Activated CD8-positive, alpha-beta memory T cell treated with anti-CD3 and anti-CD28 coated beads for 24 hours (primary cell): Measurements from ENCODE around the gene PDLIM5.
"Not testable (repeated sequence)": the region's sequence is repeated elsewhere in the genome, so short reads cannot be mapped to it uniquely, and the experiment has no call there.

ENCODE experiments used
- DNase-seq: peaks from one replicate; pipeline ENCODE4 v3.0.0-alpha.2; 2020

Gene PDLIM5

DNA sequence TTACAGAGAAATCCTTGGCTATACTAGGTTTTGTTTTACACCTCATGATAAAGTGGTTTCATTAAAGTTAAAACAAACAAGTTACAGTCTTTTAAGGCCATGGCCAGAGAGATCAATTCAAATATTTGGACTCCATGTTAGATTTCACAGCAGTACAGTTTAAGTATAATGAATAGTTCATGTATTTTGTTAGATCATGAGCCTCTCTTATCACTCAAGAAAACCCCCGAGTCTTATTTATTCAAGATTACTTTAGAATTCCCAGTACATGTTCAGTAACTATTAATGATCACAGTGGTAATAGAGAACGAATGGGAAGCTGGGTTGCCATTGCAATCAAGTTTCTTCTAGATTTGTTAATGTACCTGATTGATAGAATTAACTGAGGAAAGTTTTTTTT, 15.2 kb downstream of the PDLIM5 start:
- no peak for DNase-seq

DNA sequence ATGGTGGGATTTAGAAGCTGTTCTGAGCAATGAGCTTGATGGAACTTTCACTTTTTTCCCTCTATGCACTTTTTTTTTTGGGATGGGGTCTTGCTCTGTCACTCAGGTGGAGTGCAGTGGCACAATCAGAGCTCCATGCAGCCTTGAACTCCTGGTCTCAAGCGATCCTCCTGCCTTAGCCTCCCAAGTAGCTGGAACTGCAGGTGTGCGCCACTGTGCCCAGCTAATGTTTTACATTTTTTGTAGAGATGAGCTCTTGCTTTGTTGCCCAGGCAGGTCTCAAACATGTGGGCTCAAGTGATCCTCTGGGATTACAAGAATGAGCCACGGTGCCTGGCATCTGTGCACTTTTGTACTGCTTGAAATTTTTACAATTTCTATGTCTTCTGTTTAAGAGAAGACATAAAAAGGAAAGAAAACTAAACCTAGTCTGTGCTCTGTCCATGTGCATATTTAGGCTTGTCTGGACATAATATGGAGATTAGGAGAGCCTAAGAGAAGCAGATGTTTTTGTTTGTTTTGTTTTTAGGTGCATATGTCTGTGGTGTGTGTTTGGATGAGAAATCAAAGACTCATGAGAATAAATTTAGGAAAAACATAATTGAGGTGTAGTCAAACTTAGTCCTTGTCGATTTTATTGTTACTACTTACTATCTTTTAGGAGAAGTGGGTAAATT, 16.5 kb downstream of the PDLIM5 start:
- DNase-seq = no peak

DNA sequence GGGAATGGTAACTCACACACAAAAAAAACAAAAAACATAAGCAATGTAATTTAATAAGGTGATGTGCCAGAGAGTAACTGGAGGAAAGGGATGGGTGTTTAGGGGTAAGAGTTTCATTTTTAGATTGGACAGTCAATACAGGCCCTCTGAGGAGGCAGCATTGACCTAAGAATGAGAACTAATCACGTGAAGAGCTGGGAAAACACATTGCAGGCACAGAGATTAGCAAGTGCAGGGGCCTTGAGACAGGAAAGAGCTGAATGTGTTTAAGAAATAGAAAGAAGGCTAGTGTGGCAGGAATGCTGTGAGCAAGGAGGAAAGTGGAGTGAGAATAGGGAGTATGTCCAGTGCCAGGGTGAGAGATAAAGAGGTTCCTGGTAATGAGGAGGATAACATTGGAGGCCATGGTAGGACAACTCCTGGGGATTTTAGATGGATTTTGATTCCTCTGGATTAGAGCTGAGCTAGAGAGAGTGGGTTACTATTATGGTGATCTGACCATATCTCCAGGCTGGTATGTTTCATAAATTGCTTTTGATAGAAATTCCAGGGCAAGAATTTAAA, 17.6 kb downstream of the PDLIM5 start:
- no peak for DNase-seq

DNA sequence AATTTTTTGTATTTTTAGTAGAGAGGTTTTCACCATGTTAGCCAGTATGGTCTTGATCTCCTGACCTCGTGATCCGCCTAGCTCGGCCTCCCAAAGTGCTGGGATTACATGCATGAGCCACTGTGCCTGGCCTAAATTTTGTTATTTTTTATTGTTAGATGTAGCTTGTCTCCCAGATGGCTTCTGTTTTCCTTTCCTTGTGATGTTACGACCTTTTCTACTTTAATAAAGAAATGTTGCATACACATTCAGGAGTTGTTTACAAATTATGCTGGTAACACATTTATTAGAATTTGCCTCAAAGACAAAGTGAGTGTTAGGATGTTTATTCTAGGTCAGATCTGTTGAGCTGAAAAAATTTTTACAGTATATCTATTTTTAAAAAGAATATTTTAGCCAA, 18.4 kb downstream of the PDLIM5 start:
- no peak for DNase-seq

DNA sequence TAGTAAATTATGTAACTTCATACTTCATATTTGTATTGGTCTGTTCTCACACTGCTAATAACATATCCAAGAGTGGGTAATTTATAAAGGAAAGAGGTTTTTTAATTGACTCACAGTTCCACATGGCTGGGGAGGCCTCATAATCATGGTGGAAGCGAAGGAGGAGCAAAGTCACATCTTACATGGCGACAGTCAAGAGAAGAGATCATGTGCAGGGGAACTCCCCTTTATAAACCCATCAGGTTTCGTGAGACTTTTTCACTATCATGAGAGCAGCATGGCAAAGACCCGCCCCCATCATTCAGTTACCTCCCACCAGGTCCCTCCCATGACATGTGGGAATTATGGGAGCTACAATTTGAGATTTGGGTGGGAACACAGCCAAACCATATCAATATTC, 19.0 kb downstream of the PDLIM5 start:
- not testable (repeated sequence) for DNase-seq

DNA sequence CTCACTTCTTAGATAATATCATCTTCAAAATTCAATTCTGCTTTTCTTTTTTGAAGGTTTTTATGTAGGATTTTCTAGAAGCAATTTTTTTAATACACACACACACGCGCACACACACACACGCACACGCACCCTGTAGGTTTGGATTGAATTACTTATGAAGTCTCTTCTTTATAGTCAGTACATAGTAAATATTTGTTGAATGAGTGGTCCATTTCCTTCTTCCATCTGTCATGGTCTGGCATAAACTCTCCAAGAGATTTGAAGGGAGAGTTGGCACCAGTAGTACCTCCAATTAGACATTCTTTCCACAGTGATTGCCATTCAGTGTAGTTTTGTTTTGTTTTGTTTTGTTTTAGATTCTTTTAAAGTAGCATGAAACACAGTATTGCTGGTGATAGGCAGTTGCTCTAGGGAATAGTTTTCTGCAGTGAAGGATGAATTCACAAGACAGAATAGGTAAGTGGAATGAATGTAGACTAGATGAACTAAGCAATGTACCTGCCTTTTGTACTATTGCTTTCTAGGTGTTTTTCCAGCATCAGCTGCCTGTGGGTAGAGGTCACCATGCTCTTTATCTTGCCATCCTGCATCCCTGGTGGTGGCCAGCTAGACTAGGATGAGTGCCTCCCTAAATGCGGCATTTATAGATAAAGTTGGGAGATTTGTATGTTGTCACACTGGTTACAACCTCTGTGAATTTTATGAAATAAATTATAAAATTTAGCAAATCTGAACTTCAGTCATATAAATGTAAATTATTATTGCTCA, 20.5 kb downstream of the PDLIM5 start:
- no peak for DNase-seq

DNA sequence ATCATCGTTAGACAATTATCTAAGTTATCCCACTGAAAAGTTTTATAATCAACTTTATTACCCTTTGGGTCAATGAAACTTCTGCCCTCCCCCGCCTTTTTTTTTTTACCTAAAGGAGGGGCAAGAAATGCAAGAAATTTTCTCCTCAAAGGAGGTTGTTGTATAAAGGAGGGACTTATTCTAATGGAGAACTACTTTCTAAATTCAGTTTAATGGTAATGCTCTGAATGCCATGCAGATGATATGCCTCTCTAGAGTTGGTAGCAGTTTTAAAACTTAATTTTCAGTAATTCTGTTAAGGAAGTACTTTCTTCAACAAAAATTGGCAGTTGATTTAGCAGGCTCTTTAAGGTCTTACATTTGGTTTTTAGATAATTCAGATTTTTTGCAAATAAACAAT, 23.3 kb downstream of the PDLIM5 start:
- DNase-seq = no peak

DNA sequence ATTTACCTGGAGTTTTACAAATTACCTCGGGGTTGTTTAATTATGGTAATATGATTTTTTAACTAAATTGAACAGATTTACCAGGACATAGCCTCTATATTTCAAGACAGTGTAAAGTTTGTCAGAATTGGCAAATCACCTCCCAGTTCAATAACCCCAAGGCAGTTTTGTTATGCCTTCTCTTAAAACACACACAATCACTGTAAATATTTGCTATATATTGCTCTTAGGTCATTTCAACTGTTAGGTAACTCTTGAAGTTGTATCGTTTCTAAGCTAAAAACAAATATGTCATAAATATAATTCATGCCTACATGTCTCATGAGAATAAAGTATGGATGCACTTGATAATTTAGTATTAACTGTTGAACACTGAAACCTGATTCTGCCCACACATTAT, 24.1 kb downstream of the PDLIM5 start:
- no peak for DNase-seq

DNA sequence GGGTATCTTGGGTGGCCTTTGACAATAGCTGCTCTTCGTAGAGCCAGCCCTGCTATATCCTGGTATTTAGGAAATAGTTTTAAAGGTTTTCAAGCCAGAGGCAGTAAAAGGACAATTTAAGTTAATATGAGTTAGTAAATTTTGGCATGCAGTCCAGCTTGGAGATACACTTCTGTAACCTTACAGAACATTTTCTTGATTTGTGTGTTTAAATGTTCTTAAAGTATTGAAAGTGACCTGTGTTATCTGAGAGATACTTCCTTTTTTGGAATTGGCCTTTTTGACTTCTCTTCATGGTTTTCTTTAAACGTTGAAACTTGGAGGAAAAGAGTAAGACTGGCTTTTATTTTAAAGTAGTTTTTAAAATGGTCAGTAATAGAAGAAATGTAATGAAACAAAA, 25.5 kb downstream of the PDLIM5 start:
- no peak for DNase-seq

DNA sequence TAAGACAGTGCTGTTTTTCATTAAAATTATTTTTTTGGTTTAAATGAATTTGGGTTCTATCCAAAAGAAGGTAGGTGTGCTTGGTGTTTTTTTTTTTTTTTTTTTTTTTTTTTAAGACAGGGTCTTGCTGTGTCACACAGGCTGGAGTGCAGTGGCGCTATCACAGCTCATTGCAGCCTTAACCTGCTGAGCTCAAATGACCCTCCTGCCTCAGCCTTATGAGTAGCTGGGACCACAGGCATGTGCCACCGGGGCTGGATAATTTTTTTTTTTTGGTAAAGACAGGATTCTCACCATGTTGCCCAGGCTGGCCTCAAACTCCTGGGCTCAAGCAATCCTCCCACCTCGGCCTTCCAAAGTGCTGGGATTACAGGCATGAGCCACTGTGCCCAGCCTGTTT, 27.1 kb downstream of the PDLIM5 start:
- not testable (repeated sequence) for DNase-seq

DNA sequence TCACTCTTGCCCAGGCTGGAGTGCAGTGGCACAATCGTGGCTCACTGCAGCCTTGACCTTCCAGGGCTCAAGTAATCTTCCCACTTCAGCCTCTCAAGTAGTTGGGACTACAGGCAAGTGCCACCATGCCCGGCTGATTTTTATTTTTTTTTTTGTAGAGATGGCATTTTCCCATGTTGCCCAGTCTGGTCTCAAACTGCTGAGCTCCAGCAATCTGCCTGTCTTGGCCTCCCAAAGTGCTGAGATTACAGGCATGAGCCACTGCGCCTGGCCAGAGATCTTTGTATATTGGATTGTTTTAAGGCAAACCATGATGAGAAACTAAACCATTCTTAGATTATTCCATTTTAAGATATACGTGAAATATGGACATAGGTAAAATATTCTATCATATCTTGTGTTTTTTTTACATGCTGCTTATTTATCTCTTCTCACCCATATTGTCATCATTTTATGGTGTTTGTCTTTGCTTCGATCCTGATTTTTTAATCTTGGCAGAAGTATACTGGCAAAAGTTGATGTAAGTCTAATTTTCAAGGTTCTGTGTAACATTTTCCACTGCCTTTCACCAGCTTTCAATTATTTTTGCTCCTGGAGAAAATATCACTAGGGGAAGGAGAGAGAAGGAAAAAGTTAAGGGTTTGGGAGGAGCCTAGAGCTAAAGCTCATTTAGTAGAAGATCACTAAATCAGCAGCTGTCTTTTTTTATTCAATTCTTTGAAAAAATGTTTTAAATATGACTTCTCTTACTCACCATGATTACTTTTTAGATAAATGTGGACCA, 27.8 kb downstream of the PDLIM5 start:
- DNase-seq = no peak

DNA sequence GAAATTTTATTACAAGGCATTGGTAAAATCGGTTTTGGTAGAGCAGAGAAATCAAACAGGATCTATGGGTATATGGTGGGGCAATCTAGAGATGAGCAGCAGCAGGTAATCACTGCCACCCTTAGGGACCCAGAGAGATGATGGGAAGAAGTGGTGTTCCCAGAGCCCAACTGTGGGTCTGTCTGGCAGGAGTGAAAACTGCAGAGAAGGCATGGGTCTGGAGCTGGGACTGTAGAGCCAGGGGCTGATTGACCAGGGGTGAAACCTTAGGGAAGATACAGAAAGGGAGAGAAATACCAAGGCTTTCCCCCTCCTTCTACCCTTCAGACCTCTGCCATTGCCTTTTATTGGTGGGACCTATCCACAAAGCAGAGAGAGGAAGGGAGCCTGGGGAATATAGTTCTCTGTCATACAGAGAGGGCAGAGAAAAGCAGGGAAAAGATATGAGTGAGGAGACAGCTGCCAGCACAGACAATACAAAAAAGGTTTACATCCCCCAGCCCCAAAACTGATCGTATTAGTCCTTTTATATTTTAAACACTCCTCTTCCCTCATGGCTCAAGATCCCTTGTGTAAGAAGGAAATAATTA, 28.7 kb downstream of the PDLIM5 start:
- DNase-seq = no peak

DNA sequence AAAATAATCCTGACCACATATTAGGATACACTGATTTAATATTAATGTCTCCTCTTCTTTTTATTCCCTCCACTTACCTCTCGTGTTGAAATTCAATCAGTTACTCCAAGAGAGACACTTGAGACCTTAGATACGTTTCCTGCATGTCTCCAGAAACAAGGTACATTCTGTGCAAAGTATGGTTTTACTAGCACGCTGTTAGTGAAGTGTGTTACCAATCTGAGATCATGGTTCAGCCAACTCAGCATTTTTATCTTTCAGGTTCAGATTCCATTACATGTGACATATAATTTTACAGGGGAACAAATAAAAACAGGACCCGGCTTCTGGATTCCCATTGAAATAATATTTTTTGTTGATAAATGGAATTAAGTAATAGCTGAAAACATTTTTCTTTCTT, 32.2 kb downstream of the PDLIM5 start:
- no peak for DNase-seq

DNA sequence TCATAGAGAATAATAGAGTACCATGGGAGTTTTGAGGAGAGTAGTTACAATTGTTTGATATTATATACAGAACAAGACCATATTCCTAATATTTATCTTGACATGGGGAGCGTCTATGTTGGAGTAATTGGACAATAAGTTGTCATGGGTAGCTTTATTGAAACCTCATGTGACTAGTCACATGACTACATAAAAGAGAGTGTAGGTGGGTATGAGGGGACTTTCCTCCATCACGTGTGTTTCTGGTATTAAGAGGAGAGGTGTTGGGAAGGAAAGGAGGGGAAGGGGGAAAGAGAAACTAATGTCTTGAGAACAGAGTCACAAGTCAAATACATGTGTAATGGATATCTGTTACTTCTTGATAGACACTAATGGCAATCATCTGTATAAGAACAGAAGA, 33.1 kb downstream of the PDLIM5 start:
- no peak for DNase-seq

DNA sequence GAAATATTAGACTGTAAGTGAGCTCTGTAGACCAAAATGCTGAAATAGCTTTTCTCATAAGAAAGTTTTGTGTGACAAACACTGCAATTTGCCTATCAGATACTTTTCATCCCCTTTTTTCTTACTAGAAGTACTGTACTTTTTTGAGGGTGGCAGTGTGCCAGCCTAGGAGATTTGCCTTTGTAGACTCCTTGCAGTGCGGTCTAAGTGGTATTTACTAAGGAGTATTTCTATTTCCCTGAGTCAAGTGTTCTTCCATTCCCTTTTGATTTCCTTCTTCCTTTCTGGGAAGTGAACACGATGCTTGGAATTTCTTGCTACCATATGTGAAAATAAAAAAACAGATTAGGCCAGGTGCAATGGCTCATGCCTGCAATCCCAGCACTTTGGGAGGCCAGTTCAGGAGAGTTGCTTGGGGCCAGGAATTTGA, 34.6 kb downstream of the PDLIM5 start:
- no peak for DNase-seq

DNA sequence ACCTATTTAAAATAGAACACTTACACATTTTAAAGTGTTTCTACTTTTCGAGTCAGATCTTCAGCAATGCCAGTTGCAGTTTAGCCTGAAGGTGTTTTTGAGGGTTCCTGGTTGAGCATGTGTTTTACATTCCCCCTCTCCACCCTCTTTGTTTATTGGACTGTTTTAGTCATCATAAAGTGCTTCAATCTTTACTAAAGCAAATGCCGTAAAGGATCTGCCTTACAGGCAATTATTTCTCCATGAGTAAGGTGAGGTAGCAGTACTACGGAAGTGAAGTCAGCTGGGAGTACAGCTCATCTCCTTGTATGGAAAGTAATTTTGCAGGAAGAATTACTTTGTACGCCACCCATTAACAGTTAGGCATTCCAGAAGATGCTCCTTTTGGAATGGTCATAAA, 36.9 kb downstream of the PDLIM5 start:
- no peak for DNase-seq

DNA sequence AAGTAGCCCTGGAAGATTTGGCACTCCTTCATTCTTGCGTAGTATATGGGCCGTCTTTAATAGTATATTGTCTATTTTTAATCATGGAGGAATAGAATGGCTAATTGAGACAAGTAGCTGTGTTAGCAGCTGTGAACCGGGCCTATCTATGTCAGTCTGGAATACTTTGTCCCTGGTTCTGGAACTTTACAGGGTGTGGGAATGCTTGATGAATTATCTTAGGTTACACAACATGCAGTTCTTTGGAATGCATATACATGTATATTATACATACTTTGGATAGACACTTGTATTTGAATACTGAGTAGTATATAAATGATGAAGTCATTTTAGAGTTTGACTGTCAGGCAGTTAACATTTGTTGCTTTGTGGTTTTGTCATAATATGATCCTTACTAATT, 37.4 kb downstream of the PDLIM5 start:
- DNase-seq = no peak

DNA sequence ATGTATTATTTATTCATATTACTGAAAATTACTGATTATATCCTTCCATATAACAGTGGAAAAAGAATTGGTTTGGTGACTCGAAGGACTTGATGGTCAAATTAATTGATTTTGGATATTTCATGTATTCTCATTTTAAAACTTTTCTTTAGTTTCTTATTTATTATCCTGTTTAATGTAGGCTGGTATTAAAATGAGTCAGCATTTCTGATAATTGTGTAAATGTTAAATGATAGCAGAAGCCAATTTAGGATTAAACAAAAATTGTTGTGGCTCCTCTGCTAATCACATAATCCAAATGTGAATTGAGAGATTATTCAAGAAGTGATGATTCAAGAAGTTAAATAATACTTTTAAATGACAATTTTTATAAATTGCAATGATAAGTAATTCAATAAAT, 38.7 kb downstream of the PDLIM5 start:
- no peak for DNase-seq

DNA sequence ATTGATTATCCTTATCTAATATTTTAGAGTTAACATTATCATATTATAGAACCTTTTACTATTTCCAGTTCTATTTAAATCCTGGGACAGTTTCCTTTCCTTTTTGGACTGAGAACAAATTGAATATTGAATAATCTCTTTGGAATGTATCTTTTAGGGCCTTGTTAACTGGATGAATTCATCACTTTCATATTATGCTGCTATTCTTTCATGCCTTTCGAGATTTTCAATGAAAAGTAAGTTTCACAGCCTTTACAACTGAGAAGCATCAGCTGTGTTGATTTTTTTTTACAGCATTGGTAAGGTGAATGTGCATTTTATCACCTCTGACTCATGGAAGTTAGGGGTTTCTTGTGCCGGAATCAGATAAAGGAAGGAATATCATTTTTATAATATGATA, 39.6 kb downstream of the PDLIM5 start:
- no peak for DNase-seq

DNA sequence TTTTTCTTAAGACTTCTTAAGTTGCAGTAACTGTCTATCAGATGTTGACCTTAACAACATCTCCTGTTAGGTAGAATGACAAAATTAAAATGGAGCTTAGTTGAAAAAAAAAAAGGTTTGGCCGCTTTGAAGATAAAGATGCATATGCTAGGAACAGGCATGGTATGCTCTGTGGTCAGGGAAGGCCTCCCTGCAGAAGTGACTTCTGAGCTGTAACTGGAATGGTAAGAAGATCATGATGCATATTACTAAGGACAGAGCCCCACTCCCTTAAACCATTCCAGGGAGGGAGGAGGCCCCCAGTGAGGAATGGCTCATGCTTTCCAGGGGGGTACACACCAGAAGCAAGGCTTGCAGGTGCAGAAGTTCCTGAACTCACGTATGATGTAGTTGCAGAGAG, 43.7 kb downstream of the PDLIM5 start:
- DNase-seq = no peak

DNA sequence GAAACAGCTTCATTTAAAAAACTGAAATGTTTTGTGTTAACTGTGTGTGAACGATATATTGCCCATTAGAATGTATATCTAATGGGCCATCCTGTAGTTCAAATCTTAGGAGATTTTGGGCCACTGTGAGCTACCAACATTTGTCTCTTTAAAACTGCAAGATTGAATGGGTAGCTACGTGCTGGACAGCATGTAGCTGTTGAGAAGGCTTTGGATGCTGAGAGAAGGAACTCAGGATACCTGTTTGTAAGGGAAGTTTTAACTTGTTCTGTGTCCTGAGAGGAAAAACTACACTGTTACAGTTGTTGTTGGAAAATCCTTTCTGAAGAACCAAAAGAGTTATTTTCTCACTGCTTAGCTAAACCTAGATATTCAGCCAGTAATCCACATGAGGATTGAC, 45.9 kb downstream of the PDLIM5 start:
- no peak for DNase-seq

DNA sequence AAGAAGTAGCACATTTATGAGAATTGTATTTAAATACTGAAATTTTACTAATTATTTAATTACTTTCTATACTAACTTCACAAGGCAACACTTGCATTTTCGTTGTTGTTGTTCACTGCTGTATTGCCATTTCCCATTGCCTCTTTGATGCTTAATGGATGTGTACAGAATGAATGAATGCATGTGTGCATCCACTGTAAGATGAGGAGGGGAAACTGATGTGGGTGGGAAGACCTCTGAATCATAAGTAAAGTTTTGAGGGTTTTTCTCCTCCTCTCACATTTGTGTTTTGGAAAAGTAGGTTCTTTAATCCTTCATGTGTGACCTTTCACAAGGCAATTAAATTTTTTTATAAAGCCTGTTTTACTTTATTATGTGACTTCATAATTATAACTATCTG, 46.8 kb downstream of the PDLIM5 start:
- no peak for DNase-seq

DNA sequence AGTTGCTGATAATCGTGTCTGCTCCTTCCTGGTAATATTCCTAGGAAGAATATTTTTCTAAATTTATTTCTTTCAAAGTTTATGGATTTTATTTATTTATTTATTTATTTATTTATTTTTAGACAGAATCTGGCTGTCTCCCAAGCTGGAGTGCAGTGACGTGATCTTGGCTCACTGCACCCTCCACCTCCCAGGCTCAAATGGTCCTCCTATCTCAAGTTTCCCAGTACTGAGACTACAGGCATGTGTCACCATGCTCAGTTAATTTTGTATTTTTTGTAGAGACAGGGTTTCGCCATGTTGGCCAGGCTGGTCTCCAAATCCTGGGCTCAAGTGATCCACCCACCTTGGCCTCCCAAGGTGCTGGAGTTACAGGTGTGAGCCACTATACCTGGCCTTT, 48.9 kb downstream of the PDLIM5 start:
- no peak for DNase-seq
